GM18517 (cell line): Measurements from ENCODE around the gene TMEM8B.
A peak's percentile ranks its signal among the peaks of the same experiment; 100 is the strongest.

Source experiments
- ATAC-seq: cut with Tn5 transposase; IDR thresholded peaks from one replicate; pipeline ENCODE4 v1.9.1; 2021; ENCODE audit warnings: mild to moderate bottlenecking, moderate library complexity; ENCODE audit not compliant: unreplicated experiment

TMEM8B gene

GRCh38 chr9:35839926-35840325 is 10.9 kb downstream of the TMEM8B start:
- no peak for ATAC-seq

GRCh38 chr9:35840881-35841644 is 12.0 kb downstream of the TMEM8B start:
- no peak for ATAC-seq

- ATAC-seq, result no peak
Measured at GRCh38 chr9:35841645-35841900, 12.5 kb downstream of the TMEM8B start.

GRCh38 chr9:35842020-35842745 is 13.2 kb downstream of the TMEM8B start:
- no peak for ATAC-seq

- ATAC-seq, result peak; percentile 68
Measured at GRCh38 chr9:35842795-35843194, 13.8 kb downstream of the TMEM8B start.

GRCh38 chr9:35844628-35845270 is 15.7 kb downstream of the TMEM8B start:
- ATAC-seq, result no peak

- no peak for ATAC-seq
Measured at GRCh38 chr9:35845824-35846771, 17.1 kb downstream of the TMEM8B start.

GRCh38 chr9:35847792-35848572 is 19.0 kb downstream of the TMEM8B start:
- peak; percentile 95 for ATAC-seq

- no peak for ATAC-seq
Measured at GRCh38 chr9:35852267-35852815, 23.3 kb downstream of the TMEM8B start.

- no peak for ATAC-seq
Measured at GRCh38 chr9:35852876-35853865, 24.1 kb downstream of the TMEM8B start.

GRCh38 chr9:35854091-35854762 is 25.2 kb downstream of the TMEM8B start:
- ATAC-seq, result no peak

GRCh38 chr9:35856206-35856605 is 27.2 kb downstream of the TMEM8B start:
- no peak for ATAC-seq

- ATAC-seq, result no peak
Measured at GRCh38 chr9:35856882-35857281, 27.9 kb downstream of the TMEM8B start.

GRCh38 chr9:35858458-35858857 is 29.4 kb downstream of the TMEM8B start:
- ATAC-seq, result no peak

- ATAC-seq, result no peak
Measured at GRCh38 chr9:35859310-35859989, 30.4 kb downstream of the TMEM8B start.

- no peak for ATAC-seq
Measured at GRCh38 chr9:35859990-35860339, 30.9 kb downstream of the TMEM8B start.

GRCh38 chr9:35861161-35861897 is 32.3 kb downstream of the TMEM8B start:
- ATAC-seq, result no peak
